GM12891 (cell line): ENCODE data around the gene CPAMD8.

Experiments used
- POLR2A ChIP-seq: IDR thresholded peaks from 2 replicates; pipeline ENCODE4 v1.6.1; 2011; ENCODE audit warnings: low read depth, low read length, control low read depth
- POLR2AphosphoS5 ChIP-seq: IDR thresholded peaks from 2 replicates; pipeline ENCODE4 v1.6.1; 2011; ENCODE audit warnings: low read depth, low read length, control low read depth
- POU2F2 ChIP-seq: IDR thresholded peaks from 2 replicates; pipeline ENCODE4 v1.6.1; 2011; ENCODE audit warnings: low read depth, mild to moderate bottlenecking, control low read depth, low read length, moderate library complexity
- SPI1 ChIP-seq: IDR thresholded peaks from 2 replicates; pipeline ENCODE4 v1.6.1; 2011; ENCODE audit warnings: low read depth, low read length, control low read depth
- TAF1 ChIP-seq: IDR thresholded peaks from 2 replicates; pipeline ENCODE4 v1.6.1; 2011; ENCODE audit warnings: low read depth, low read length, control low read depth

GRCh38 chr19:16945364-16945714 is 81.3 kb downstream of the CPAMD8 start:
- TF ChIP-seq POLR2A = no peak
- TF ChIP-seq POLR2AphosphoS5 = no peak
- TF ChIP-seq SPI1 = no peak
- TF ChIP-seq TAF1 = no peak
- TF ChIP-seq POU2F2 = no peak
